ENCODE measurements around the gene CCL16.
"Not testable (repeated sequence)": the region's sequence is repeated elsewhere in the genome, so short reads cannot be mapped to it uniquely, and the experiment has no call there.

CCL16 gene, protein sequence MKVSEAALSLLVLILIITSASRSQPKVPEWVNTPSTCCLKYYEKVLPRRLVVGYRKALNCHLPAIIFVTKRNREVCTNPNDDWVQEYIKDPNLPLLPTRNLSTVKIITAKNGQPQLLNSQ

DNA sequence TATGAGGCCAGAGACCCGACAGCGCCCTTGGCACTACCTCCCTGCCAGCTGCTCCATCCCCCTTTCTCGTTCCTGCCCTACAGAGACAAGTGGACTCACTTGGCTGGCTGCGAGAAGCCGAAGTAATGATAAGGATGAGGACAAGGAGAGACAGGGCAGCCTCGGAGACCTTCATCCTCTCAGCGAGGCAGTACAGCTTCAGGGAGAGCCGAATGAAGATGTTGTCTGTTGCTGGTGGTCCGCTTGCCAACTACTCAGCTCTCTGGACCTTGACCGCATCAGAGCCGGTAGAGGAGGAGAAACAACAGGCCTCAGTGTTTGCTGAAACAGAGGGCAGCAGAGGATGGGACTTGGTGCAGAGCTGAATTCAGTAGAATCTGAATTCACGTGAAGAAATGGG, at the start of gene CCL16:
Gene CCL16, minus strand, starts transcription at position 252 of the 400 bp plus-strand sequence. Its CDS starts 77 bp downstream, at position 175.
- DNase-seq, result no peak

DNA sequence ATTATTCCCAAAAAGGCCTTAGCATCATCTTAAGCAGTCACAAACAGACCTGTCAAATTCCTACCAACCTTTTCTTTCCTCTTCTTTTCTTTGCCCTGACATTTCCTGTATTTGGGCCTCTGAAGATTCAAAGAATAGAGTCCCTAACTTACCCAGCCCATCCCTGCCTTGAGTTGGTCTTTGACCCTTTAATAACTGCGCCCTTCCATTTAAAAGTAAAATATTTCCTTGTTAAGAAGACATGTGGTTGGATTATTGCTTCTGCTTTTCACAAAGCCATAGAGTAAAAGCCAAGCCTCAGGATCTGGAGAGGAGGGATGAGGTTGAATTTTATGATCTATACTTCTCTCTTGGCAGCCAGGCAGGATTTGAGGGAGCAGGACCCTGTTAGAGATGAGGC, 49.7 kb upstream of the CCL16 start:
- no peak for DNase-seq

DNA sequence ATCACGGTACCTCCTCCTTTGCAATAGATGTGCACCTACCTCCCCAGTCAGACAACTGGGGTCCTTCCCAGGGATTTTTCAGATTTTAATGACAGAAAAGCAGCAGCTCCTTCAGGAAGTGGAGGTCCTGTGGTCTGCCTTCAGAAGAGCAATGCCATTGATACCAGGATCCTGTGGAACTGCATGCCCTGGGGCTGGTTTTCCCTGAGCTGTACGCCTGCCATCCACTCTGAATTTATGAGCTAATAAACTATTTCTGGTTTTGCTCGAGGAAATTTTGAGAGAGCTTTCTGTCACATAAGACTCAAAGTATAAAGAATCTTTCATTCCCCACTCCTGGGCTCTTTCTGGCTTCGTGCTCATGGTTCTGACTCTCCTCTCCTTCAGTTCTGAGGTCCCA, 46.5 kb upstream of the CCL16 start:
- DNase-seq, result no peak

DNA sequence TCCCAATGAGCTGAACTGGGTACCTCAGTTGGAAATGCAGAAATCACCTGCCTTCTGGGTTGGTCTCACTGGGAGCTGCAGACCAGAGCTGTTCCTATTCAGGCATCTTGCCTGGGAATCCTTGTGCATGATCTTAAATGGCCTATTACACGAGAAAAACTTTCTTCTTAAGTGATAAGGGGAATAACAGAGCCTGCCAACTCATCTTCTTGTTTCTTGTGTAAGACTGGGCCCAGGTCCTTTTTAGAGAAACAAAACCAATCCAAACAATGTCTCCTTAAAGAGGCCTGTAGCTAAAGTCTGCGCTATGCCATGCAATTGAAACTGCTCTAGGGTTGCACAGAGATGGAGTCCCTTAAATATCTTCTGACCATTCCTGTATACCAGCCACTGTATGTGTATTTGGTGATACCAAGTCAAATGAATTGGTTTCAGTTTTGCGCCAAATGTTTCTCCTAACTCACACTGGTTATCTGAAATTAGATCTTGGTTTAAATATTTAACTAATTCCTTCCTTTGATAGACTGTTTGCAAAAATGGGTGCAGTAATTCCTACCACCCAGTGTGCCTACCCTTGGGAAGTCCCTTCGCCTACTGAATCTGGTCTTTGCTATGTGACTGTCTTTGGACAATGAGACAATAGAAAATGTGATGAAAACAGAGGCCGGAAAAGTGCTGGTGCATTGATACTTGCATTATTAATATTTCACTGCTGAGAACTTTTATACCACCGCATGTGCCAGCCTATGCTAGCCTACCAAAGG, 43.0 kb upstream of the CCL16 start:
- DNase-seq, result no peak

DNA sequence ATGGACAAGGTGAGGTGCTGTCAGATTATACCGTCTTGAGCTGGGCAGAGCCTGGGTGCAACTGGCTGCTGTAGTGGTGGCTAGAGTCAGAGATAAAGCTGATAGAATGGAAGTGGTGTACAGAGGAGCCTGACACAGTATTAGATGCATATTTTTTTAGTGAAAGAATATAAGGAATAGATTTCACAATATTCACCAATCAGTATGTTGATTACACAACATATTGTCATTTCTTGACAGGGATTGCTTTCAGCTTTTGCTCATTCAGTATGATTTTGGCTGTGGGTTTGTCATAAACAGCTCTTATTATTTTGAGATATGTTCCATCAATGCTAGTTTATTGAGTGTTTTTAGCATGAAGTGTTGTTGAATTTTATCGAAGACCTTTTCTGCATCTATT, 38.1 kb upstream of the CCL16 start:
- no peak for DNase-seq

DNA sequence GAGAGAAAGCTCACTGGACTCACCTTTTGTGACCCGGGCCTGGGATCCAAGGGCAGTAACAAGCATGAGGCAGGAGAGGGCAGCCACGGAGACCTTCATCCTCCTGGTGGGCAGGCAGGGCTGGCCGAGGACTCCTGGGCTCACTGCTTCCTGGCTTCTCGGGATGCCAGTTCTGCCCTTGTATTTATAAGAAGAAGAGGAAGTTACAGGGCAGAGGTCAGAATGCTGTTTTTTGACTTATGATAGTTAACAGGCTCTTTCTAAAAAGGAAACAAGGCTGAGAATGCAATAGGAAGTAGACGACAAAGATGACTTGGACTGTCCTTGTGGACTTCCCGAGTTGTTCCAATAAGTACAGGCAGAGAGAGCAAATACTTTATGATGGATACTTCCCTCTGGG, 36.5 kb upstream of the CCL16 start, which contains the start of gene CCL23:
Gene CCL23, minus strand, starts transcription at position 174 of the 400 bp plus-strand sequence. Its CDS starts 75 bp downstream, at position 99.
- no peak for DNase-seq

DNA sequence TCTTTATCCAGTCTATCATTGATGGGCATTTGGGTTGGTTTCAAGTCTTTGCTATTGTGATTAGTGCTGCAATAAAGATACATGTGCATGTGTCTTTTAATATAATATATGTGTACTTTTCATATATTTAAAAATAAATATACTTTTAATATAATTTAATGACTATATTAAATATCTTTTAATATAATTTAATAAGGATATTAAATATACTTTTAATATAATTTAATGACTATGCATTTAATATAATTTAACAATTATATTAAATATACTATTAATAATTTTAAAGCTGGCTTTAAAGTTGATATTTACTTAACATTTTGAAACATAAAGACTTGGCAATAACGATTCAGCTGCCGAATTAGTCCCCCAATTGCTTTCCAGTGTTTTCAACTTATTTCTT, 35.3 kb upstream of the CCL16 start:
- DNase-seq, result no peak

DNA sequence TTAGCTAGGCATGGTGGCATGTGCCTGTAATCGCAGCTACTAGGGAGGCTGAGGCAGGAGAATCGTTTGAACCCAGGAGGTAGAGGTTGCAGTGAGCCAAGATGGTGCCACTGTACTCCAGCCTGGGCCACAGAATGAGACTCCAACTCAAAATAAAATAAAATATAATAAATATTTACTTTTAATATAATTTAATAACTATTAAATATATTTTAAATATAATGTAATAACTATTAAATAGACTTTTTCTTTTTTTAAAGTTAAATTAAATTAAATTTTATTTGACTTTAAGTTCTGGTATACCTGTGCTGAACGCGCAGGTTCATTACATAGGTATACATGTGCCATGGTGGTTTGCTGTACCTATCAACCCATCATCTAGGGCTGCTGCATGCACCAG, 34.6 kb upstream of the CCL16 start:
- not testable (repeated sequence) for DNase-seq

DNA sequence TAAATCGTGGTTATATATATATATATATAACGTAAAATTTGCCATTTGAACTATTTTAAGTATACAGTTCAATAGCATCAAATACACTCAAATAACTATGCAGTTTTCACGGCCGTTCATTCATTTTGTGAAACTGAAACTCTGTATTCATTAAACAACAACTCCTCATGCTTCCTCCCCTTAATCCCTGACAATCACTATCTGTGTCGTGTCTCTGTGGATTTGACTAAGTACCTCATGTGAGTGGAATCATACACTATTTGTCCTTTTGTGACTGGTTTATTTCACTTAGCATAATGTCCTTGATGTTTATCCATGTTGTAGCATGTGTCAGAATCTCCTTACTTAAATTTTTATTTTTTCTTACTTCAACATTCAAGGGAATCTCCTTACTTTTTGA, 33.6 kb upstream of the CCL16 start:
- no peak for DNase-seq

DNA sequence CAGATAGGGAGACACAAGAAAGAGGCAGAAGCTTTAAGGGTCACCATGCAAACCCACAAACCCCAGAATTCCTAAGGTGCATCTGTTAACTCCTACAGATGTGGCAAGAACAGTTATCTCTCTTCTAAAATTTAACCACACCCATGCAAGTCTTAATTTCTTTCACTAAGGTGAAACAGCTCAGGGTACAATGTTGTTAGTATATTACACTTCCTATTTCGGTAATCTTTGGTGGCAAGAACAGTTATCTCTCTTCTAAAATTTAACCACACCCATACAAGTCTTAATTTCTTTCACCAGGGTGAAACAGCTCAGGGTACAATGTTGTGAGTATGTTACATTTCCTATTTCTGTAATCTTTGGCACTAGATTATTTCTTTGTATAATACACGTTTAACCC, 29.9 kb upstream of the CCL16 start:
- no peak for DNase-seq

DNA sequence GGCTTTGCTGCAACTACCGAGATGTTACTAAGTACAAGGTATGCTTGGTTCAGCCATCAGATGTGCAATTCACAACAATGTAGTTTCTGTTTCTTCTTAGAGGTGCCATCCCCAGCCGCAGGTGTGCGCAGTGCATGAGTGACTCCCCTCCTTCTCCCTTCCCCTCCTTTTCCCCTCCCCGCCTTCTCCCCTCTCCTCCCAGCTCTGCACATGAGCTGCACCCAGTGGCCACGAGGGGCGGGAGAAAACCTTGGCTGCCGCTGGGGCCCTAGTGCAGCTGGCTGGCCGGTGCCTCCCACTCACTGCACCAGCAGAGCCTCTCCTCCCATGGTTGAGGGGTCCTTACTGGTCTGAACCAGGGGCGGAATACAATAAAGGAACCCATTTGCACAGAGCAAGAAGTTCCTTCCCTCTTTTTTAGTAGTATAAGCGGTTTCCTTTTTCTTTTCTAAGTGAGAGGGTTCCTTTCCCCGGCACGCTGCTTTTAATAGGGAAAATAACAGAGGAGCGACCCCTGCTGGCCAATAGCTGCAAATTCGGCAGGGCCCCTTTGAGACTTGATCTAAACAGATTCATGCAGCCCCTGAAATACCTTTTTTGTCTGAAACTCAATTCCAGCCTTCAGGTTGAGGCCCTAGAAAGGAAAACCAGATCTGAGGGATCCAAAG, 27.8 kb upstream of the CCL16 start:
- DNase-seq, result no peak

DNA sequence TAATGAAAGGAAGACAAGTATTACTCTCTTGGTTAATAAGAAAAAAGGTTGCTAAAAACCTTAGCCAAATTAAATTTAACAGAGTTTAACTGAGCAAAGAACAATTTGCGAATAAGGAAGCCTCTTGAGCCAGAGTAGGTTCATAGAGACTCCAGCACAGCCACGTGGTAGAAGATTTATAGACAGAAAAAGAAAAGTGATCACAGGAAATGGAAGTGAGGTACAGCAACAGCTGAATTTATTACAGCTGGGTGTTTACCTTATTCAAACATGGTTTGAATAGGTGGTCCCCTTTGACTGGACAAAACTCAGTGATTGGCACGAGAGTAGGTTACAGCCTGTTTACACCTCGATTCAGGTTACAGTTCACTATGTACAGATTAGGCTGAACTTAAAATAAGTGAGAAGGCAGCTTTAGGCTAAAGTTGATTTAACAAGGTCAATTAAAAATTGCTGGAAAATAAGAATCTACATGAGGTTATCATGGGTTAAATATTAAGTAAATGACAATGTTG, 23.4 kb upstream of the CCL16 start:
- DNase-seq, result no peak

DNA sequence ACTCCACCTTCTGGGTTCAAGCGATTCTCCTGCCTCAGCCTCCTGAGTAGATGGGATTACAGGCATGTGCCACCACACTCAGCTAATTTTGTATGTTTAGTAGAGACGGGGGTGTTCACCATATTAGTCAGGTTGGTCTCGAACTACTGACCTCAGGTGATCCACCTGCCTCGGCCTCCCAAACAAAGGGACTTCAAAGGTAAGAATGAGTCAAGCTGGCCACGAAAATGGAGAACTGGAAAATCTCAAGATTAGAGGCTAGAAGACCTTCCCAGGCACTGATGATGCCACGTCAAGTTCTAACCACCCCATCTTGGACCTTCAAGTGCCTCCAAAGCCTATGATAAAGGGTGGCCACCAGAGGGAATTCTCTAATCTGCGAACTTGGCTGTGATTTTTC, 21.3 kb upstream of the CCL16 start:
- DNase-seq, result no peak

DNA sequence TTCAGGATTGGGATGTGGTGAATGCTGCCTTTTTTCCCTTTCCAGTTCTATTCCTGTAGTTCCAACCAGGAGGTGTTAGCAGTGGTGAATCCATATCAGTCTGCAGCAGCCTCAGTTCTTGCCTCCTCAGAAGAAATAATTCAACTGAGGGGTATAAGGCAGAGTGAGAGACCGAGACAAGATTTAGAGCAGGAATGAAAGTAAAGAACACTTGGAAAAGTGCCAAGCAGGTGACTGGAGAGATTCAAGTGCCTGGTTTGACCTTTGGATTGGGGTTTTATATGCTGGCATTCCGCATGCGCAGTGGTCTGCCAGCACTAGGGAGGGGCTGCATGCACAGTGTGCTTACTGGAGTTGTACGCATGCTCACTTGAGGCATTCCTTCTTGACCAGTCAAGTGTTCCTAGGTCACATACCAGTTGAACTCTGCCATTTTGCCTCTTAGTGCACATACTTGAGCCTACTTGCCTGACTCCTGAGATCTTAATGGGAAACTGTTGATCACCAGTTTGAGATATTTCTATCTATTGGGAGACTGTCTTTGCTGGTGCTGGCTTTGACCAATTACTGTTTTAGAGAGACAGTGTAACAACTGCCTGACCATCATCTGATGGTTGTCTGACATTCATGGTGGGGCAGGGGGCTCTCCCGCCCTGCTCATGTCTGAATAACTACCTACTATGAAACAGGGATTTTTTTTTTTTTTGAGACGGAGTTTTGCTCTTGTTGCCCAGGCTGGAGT, 20.7 kb upstream of the CCL16 start:
- no peak for DNase-seq

DNA sequence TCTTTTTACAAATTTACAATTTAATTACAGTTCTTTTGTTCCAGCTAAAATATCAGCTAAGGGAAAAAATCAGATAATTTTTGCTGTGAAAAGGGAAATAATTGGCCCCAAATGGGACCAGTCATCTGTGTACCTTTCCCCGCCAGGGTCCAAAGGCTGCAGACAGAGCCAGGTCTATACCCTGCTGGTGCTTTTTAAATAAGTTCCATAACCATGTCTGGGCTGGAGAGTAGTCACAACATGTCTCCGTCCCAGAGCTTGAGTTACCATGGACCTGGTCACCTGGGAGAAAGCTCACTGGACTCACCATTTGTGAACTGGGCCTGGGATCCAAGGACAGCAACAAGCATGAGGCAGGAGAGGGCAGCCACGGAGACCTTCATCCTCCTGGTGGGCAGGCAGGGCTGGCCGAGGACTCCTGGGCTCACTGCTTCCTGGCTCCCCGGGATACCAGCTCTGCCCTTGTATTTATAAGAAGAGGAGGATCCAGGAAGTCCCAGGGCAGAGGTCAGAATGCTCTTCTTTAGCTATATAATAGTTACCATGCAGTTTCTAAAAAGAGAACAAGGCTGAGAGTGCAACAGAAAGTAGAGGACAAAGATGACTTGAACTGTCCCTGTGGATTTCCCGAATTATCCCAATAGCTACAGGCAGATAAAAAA, 19.9 kb upstream of the CCL16 start, which contains the start of gene CCL15:
Gene CCL15, minus strand, starts transcription at position 444 of the 662 bp plus-strand sequence. Its CDS starts 61 bp downstream, at position 383.
- no peak for DNase-seq

DNA sequence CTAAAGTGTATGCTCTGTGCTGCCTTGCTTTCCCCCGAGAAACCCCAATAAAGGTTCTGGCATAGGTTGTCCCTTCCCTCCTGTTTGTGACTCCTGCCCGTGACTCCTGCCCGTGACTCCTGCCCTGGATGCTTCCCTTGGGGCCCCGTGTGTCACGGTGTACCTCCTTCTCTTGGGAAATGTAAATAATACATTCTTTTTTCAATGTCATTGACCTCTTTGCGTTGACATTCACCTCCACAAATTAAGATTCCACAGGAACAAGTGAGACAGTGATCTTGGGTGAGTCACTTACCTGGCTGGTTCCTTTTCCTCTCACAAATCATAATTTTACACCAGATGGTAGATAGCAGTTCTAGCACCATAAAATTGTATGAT, 19.4 kb upstream of the CCL16 start:
- DNase-seq, result no peak

DNA sequence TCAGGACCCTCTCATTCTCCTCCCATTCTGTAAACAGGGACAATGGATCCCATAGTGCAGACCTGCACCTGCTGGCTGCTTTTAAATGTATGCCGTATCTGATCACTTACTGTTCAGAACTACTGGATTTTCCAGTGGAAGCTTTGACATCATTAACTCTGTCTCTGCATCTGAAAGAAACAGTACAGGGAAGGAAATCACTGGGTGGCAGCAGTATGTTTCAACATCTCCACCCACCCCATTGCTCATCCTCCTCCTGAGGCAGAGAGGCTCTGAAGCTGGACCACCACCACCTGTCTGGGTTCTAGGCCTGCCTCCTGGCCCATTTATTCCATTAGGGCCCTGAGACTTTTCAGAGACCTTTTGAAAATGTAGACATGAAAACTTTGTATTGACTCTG, 17.5 kb upstream of the CCL16 start:
- no peak for DNase-seq

DNA sequence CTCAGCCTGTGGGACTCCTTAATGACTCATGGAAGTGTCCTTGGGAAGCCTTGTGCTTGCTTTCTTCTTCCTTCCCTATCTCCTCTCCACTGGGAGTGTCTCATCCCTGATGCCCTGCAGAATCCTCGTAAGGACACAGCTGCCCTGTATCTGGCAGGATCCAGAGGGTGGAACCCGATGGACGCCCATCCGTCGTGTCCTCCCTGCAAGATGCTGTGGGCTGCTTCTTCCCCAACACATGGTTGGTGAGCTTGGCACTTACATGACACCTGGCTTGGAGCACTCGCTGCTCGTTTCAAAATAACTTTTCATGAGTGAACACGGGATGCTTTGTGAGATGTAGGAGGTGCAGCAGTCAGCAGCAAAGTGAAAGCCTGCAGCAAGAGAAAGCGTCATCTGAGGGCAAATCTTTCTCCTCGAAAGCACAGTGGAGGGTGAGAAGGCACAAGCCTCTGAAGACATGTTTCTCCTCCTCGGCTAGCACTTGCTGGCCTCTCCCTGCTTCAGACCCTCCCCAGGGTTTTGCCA, 16.8 kb upstream of the CCL16 start:
- DNase-seq, result no peak

DNA sequence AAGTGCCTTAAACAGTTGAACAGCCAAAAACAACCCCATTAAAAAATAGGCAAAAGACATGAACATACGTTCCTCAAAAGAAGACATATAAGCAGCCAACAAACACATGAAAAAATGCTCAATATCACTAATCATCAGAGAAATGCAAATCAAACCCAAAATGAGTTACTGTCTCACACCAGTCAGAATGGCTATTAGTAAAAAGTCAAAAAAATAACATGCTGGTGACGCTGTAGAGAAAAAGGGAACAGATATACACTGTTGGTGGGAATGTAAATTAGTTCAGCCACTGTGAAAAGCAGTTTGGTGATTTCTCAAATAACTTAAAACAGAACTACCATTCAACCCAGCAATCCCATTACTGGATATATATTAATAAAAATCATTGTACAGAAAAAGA, 14.0 kb upstream of the CCL16 start:
- DNase-seq, result not testable (repeated sequence)

DNA sequence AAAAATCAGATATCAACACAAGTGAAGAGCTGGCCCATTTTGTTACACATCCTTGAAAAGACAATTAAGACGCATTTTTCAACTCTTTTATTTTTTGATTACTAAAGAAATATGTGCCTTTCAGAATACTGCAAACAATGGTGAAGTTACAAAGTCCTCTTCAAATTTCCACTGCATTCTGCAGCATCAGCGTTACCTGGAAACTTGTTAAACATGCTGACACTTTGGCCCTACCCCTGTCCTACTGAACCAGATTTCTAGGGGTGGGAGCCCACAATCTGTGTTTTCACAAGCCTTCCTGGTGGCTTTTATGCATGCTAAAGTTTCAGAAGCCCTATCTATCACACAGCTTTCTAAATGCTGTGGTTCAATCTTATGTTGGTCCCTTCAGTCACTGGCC, 9.8 kb upstream of the CCL16 start:
- DNase-seq, result no peak

DNA sequence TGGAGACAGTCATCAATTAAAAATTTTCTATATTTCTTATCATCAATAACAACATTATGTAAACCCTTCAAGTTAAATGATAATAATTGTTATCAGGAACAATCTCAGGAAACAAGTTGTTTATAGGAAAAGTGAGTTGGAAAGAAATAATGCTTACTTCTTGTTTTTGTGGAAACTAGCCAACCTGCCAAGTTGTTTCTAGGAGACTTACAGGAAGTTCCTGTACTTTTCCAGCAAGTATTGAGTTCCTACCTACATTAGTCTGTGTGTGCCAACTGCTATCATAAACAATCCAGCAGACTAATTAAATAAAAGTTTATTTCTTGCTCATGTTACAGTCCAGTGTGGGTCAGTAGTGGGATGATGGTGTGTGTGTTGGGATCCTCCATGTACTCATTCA, 6.9 kb upstream of the CCL16 start:
- no peak for DNase-seq

DNA sequence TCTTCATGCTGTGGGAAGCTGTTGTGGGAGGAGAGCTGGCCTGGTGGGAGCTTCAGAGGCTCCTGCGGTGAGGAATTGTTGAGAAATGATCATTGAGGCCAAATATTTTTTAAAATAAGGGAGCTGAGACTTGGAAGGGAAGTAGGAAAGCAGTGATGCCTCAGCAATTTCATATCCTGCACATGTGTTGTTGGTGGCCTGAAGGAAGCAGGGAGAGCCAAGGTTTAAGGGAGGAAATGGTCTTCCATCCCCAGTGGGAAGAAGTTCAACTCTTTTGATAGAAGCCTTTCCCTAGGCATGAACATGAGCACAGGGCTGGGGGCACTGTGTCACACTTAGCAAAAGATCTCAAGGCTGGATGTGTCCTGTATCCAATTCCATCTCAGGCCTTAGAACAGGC, 5.3 kb upstream of the CCL16 start, which contains the start of gene CCL14:
Gene CCL14, minus strand, starts transcription at position 87 of the 400 bp plus-strand sequence. Its CDS starts 80 bp downstream, at position 7.
- no peak for DNase-seq
